Lower leg skin (tissue), 4 donors: ENCODE results near the gene COL18A1. TPM values are rescaled to one million over a fixed set of nuclear protein-coding genes. Genes with fewer than 3 reads are reported as not detected.

Source experiments
- DNase-seq, 2 donors: peaks; one replicate each; pipeline ENCODE4 v3.0.0-alpha.2; 2019; ENCODE audit warnings: low spot score in 2 of 2
- H3K4me3 ChIP-seq: fragments of 200-600 bp; sonication (generic); 2 replicates; pipeline ENCODE4 v1.5.1; 2017; ENCODE audit warnings: mild to moderate bottlenecking, low read depth; ENCODE audit not compliant: poor library complexity, severe bottlenecking
- CTCF ChIP-seq, 3 donors: fragments of 450-650 bp; IDR thresholded peaks; one replicate each; pipeline ENCODE4 v1.5.1; 2016; ENCODE audit warnings: antibody characterized with exemption in 3 of 3, mild to moderate bottlenecking in 3 of 3, moderate library complexity in 2 of 3
- POLR2A ChIP-seq, 2 donors: fragments of 450-650 bp; IDR thresholded peaks; one replicate each; pipeline ENCODE4 v1.6.1; 2016 to 2017; ENCODE audit warnings: antibody characterized with exemption in 2 of 2, mild to moderate bottlenecking in 1 of 2, moderate library complexity in 1 of 2
- WGBS, 2 donors: methylation state at CpG; one replicate each; pipeline ENCODE4 v1.1.5; 2018; 5-methylcytosine and 5-hydroxymethylcytosine counted together
- intact Hi-C: fragments of 100-400 bp; cut with DNase I; formaldehyde crosslinking; loops from one replicate; pipeline ENCODE4 v1.15.0; 2023; ENCODE audit warnings: low total_unique reads
- total RNA-seq, 4 donors: library from RNA; depleted of rRNA; stranded (reverse); fragments of >200 nt; gene quantifications; one replicate each; pipeline ENCODE4 v1.1.0, GENCODE V29; 2016

Gene COL18A1
- total RNA-seq, 4 donors from 2014 or later = 63.3 to 126 (median 85.9) TPM

- TF ChIP-seq CTCF (IDR thresholded peaks at IDR 0.05) (no peak), POLR2A (IDR thresholded peaks at IDR 0.05) (no peak)
- intact Hi-C loops = no loop called here
- DNase-seq = no peak
- WGBS, 2 donors = 71 to 88% methylated on average over 23 to 26 of the region's 32 CpGs
- no peak overlapping the region for H3K4me3 ChIP-seq
These were observed 19.2 kb downstream of the COL18A1 start for GRCh38 chr21:45423968-45424853.

GRCh38 chr21:45424854-45425795, 20.2 kb downstream of the COL18A1 start:
- TF ChIP-seq CTCF (IDR thresholded peaks at IDR 0.05) (no peak), POLR2A (IDR thresholded peaks at IDR 0.05) (no peak)
- intact Hi-C loops = no loop called here
- H3K4me3 ChIP-seq = no peak overlapping the region
- DNase-seq = no peak
- 85 to 88% methylated on average over 29 to 37 of the region's 37 CpGs for WGBS, 2 donors

GRCh38 chr21:45427331-45428271, 22.6 kb downstream of the COL18A1 start:
- WGBS, 2 donors = 60 to 67% methylated on average over 40 to 42 of the region's 45 CpGs
- intact Hi-C loops = no loop called here
- H3K4me3 ChIP-seq = no peak overlapping the region
- TF ChIP-seq POLR2A (IDR thresholded peaks at IDR 0.05) = no peak
- no peak for TF ChIP-seq CTCF (IDR thresholded peaks at IDR 0.05)
- peak in 1 of 2 donors; percentile 91 for DNase-seq

- TF ChIP-seq CTCF (IDR thresholded peaks at IDR 0.05) = no peak
- no peak for DNase-seq
- no peak overlapping the region for H3K4me3 ChIP-seq
- 91 to 95% methylated on average over 18 of the region's 18 CpGs for WGBS, 2 donors
- intact Hi-C loops = no loop called here
These were observed 23.6 kb downstream of the COL18A1 start for GRCh38 chr21:45428534-45428933.
